Endothelial cell (in vitro differentiated cells): ENCODE measurements around the gene SLAMF6. TPM values are rescaled to one million over a fixed set of nuclear protein-coding genes. Genes with fewer than 3 reads are reported as not detected.
A peak's percentile ranks its signal among the peaks of the same experiment; 100 is the strongest.

Experiments used
- DNase-seq: peaks from one replicate; pipeline ENCODE4 v3.0.0; 2021; ENCODE audit warnings: low spot score
- H3K27ac Mint-ChIP-seq: one replicate; pipeline ENCODE4 v1.8.0; 2021; ENCODE audit warnings: mixed read lengths, inconsistent platforms; ENCODE audit not compliant: unreplicated experiment
- H3K27me3 Mint-ChIP-seq: one replicate; pipeline ENCODE4 v1.8.0; 2021; ENCODE audit warnings: mild to moderate bottlenecking, moderate library complexity, mixed read lengths, inconsistent platforms; ENCODE audit not compliant: unreplicated experiment
- H3K36me3 Mint-ChIP-seq: one replicate; pipeline ENCODE4 v1.8.0; 2021; ENCODE audit warnings: mild to moderate bottlenecking, low read depth, mixed read lengths, inconsistent platforms; ENCODE audit not compliant: unreplicated experiment
- H3K4me1 Mint-ChIP-seq: one replicate; pipeline ENCODE4 v1.8.0; 2021; ENCODE audit warnings: mild to moderate bottlenecking, mixed read lengths, inconsistent platforms; ENCODE audit not compliant: unreplicated experiment
- H3K4me3 Mint-ChIP-seq: one replicate; pipeline ENCODE4 v1.8.0; 2021; ENCODE audit warnings: mild to moderate bottlenecking, mixed read lengths, inconsistent platforms; ENCODE audit not compliant: unreplicated experiment
- H3K9me3 Mint-ChIP-seq: one replicate; pipeline ENCODE4 v1.8.0; 2021; ENCODE audit warnings: mixed read lengths, inconsistent platforms; ENCODE audit not compliant: unreplicated experiment
- CTCF ChIP-seq: fragments of 200-600 bp; sonication (generic); IDR thresholded peaks from one replicate; pipeline ENCODE4 v1.5.0; 2021; ENCODE audit warnings: antibody characterized with exemption; ENCODE audit not compliant: unreplicated experiment
- total RNA-seq: library from RNA; stranded (reverse); fragmentation: NEBNext Ultra II Directional; extraction: Animal tissue kit (Norgen Biotek cat#: 25700); gene quantifications from one replicate; pipeline ENCODE4 v1.2.1, GENCODE V29; 2021; ENCODE audit not compliant: unreplicated experiment

SLAMF6 gene
- total RNA-seq, 1 donor from 2014 or later = not detected

DNA sequence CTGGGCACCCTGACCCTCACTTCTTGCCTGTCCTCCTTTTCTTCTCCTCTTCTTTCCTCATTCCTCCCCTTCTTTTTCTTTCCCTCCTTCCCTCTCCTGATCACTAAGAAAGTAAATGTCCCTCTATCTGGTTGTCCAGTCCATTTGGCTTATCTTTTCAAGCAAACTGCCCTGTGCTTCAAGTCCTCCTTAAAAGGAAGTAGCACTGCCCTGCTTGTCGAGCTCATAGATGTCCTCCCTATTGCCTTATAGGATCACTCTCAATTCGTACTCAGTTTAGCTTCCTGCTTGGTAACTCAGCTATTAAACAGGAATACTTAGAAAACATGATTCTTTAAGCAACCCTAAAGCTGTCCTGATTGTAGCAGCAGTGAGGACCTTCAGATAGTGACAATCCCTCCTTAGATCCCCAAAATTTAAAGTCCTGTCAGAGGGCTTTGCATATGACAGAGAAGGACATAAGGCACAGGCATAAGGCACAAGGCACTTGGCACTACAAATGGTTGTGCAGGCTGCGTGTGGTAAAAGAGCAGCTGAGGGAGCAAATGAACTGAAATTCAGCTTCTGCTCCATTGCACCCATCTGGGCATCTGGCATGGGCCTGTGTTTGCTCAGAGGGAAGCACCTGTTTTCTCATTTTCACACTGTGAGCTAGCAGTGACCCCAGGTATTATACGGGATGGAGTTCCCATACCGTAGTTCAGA lies 26.1 kb upstream of the SLAMF6 start:
- Mint-ChIP-seq H3K4me1 (peaks cover 7% of the 10 kb centered on the region), H3K9me3 (no peaks in the 10 kb centered on the region), H3K27ac (peak overlapping the region; percentile 42), H3K4me3 (no peak overlapping the region), H3K36me3 (no peaks in the 10 kb centered on the region), H3K27me3 (peaks cover 2% of the 10 kb centered on the region)
- no peak for TF ChIP-seq CTCF
- DNase-seq = no peak

DNA sequence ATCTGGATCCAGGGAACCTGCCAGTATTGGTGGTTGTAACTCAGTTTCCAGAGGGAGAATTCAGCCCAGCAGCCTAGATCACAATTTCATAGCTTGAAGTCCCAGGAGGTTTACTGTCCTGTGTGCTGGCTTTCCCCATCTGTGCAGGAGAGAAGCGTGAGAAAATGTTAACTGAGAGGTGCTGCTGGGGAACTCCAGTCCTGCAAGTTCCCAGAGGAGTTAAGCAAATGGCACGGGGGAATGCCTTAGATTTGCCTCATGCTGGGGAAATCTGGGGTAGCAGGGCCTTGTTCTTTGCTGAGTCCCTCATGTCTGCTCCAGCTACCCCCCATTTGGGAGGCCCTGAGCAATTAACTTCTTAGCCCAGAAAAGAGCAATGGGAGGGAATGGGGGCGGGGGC lies 25.1 kb upstream of the SLAMF6 start:
- no peaks in the 10 kb centered on the region for H3K36me3 Mint-ChIP-seq
- no peak for TF ChIP-seq CTCF

DNA sequence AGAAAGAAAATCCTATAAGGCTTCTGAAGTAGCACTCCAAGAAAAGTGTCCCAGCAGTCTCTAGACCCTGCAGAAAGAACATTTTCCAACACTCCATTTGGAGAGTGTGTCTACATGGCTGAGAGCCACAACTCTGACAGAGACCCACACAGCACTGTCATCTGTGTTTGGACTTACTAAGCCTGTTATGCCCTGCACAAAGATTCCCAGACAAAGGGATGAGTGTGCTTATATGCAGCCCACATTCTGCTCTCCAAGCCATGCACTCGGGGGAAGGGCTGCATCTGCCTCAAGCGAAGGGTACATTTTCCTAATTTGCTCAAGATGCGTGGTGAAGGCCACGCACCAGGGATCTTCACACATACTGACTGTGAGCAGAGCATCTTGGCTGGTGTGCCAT lies 24.4 kb upstream of the SLAMF6 start:
- H3K4me1 Mint-ChIP-seq = peaks cover 10% of the 10 kb centered on the region
- H3K27ac Mint-ChIP-seq = no peak overlapping the region
- no peak for TF ChIP-seq CTCF
- no peaks in the 10 kb centered on the region for H3K36me3 Mint-ChIP-seq
- H3K27me3 Mint-ChIP-seq = peaks cover 2% of the 10 kb centered on the region
- H3K9me3 Mint-ChIP-seq = no peaks in the 10 kb centered on the region
- DNase-seq = no peak
- no peak overlapping the region for H3K4me3 Mint-ChIP-seq

More for the DNA sequence above, 25.1 kb upstream of the SLAMF6 start:
- H3K4me3 Mint-ChIP-seq = no peak overlapping the region
- H3K9me3 Mint-ChIP-seq = no peaks in the 10 kb centered on the region
- H3K4me1 Mint-ChIP-seq = peaks cover 10% of the 10 kb centered on the region
- peaks cover 2% of the 10 kb centered on the region for H3K27me3 Mint-ChIP-seq
- no peak overlapping the region for H3K27ac Mint-ChIP-seq
- no peak for DNase-seq

GRCh38 chr1:160546942-160547341 lies 23.9 kb upstream of the SLAMF6 start:
- H3K36me3 Mint-ChIP-seq = no peaks in the 10 kb centered on the region
- H3K9me3 Mint-ChIP-seq = no peaks in the 10 kb centered on the region
- H3K27ac Mint-ChIP-seq = no peak overlapping the region
- peaks cover 11% of the 10 kb centered on the region for H3K4me1 Mint-ChIP-seq
- no peak overlapping the region for H3K4me3 Mint-ChIP-seq
- no peak for DNase-seq
- TF ChIP-seq CTCF = no peak
- peaks cover 2% of the 10 kb centered on the region for H3K27me3 Mint-ChIP-seq

DNA sequence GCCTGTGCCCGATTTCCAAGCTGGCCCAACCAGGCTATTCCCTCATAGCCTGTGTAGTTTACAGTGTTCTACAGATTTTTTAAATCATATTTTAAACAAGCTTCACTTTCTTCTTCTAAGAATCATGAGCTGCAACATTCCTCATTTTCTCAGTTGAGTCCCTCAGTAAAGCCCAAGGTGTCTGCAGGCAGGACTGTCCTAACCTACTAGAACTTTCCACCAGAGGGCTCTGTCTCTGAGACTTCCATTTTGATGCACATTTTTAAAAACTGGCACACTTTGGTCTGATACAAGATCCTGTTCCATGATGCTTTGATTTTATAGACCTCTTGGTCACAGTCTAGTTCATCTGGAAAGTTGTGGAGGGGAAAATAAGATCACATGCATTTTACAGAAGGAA lies 21.6 kb upstream of the SLAMF6 start:
- H3K27me3 Mint-ChIP-seq = peaks cover 5% of the 10 kb centered on the region
- TF ChIP-seq CTCF = peak; percentile 21
- H3K4me1 Mint-ChIP-seq = peaks cover 31% of the 10 kb centered on the region
- DNase-seq = no peak
- H3K27ac Mint-ChIP-seq = no peak overlapping the region
- no peak overlapping the region for H3K4me3 Mint-ChIP-seq
- no peaks in the 10 kb centered on the region for H3K36me3 Mint-ChIP-seq
- H3K9me3 Mint-ChIP-seq = no peaks in the 10 kb centered on the region
